CD8-positive, alpha-beta memory T cell (primary cell): ENCODE results near the gene PPFIA2. TPM values are rescaled to one million over a fixed set of nuclear protein-coding genes. Genes with fewer than 3 reads are reported as not detected.

Experiments
- CTCF ChIA-PET: fragments of 350-600 bp; sonication (Branson Sonifier 250); formaldehyde crosslinking; loops from one replicate; lab custom pipeline; 2021; ENCODE audit warnings: antibody characterized with exemption; lab: Charles Lee
- POLR2A ChIA-PET: fragments of 350-600 bp; sonication (Branson Sonifier 250); formaldehyde crosslinking; loops from one replicate; lab custom pipeline; 2021; ENCODE audit warnings: antibody characterized with exemption; lab: Charles Lee
- DNase-seq, 5 donors: peaks; one replicate each; pipeline versions ENCODE4 v3.0.0 to v3.0.0-alpha.2; 2020 to 2022; ENCODE audit warnings: mixed read lengths in 1 of 5
- H3K27ac ChIP-seq: one replicate; pipeline ENCODE4 v1.7.0; 2013; ENCODE audit warnings: low read depth, mild to moderate bottlenecking, low read length, moderate library complexity
- H3K27me3 ChIP-seq: 2 replicates; pipeline ENCODE4 v1.7.0; 2013; ENCODE audit warnings: low read length, mild to moderate bottlenecking; ENCODE audit not compliant: insufficient read depth, poor library complexity, severe bottlenecking
- H3K36me3 ChIP-seq: 2 replicates; pipeline ENCODE4 v1.7.0; 2013; ENCODE audit warnings: mild to moderate bottlenecking, low read length, moderate library complexity; ENCODE audit not compliant: insufficient read depth
- H3K4me1 ChIP-seq: 2 replicates; pipeline ENCODE4 v1.7.0; 2013; ENCODE audit warnings: mild to moderate bottlenecking, low read length, moderate library complexity; ENCODE audit not compliant: insufficient read depth
- H3K4me3 ChIP-seq: 2 replicates; pipeline ENCODE4 v1.7.0; 2013; ENCODE audit warnings: mild to moderate bottlenecking, low read length
- H3K9me3 ChIP-seq: 2 replicates; pipeline ENCODE4 v1.7.0; 2013; ENCODE audit warnings: mild to moderate bottlenecking, low read length
- H3K27ac Mint-ChIP-seq, 8 donors: one replicate each; pipeline ENCODE4 v1.8.0; 2020 to 2021; ENCODE audit warnings: mixed read lengths in 8 of 8, mild to moderate bottlenecking in 6 of 8, inconsistent platforms in 3 of 8, moderate library complexity in 3 of 8
- H3K27me3 Mint-ChIP-seq, 2 donors: one replicate each; pipeline ENCODE4 v1.8.0; 2020 to 2021; ENCODE audit warnings: mixed read lengths in 2 of 2, mild to moderate bottlenecking in 1 of 2, moderate library complexity in 1 of 2
- H3K36me3 Mint-ChIP-seq, 3 donors: one replicate each; pipeline ENCODE4 v1.8.0; 2020 to 2021; ENCODE audit warnings: mixed read lengths in 3 of 3, inconsistent platforms in 1 of 3, mild to moderate bottlenecking in 1 of 3
- H3K4me1 Mint-ChIP-seq, 3 donors: one replicate each; pipeline ENCODE4 v1.8.0; 2020 to 2021; ENCODE audit warnings: mixed read lengths in 3 of 3, inconsistent platforms in 1 of 3, mild to moderate bottlenecking in 1 of 3
- H3K4me3 Mint-ChIP-seq, 7 donors: one replicate each; pipeline ENCODE4 v1.8.0; 2020 to 2021; ENCODE audit warnings: mixed read lengths in 7 of 7, mild to moderate bottlenecking in 6 of 7, moderate library complexity in 4 of 7, inconsistent platforms in 2 of 7
- H3K9me3 Mint-ChIP-seq, 5 donors: one replicate each; pipeline ENCODE4 v1.8.0; 2020 to 2022; ENCODE audit warnings: mixed read lengths in 5 of 5, mild to moderate bottlenecking in 3 of 5, moderate library complexity in 2 of 5, inconsistent platforms in 1 of 5
- polyA plus RNA-seq: library from polyadenylated mRNA; unstranded; fragments of 300-500 nt; fragmentation: Illumina TruSeq; gene quantifications from one replicate; pipeline ENCODE4 v1.2.3, GENCODE V29; 2021
- total RNA-seq, 2 experiments: library from RNA; stranded (reverse); gene quantifications; one replicate each; pipeline ENCODE4 v1.2.3, GENCODE V29; 2021

Gene PPFIA2
- total and polyA plus RNA-seq, 3 experiments from 2014 or later: not detected

DNA sequence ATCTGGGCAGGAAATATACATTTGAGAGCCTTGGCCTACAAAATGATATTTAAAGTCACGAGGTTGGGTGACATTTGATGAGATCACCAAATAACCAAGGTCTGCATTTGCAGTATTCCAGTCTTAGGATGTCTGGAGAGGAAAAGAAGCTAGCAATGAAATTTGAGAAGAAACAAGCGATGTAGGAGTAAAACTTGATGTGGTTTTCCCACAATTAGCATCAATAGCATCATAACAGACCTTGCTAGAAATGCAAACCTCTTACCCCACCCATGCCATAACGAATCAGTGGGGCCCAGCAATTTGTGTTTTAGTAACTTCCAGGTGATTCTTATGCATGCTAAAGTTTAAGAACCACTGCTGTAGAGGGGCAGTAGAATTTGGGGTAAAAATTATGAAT, 219.9 kb downstream of the PPFIA2 start:
- Mint-ChIP-seq H3K4me1 (no peaks in the 10 kb centered on the region), H3K4me3 (no peak overlapping the region), H3K27me3 (peaks cover 0 to 2% of the 10 kb centered on the region in 2 donors), H3K27ac (no peak overlapping the region), H3K36me3 (no peaks in the 10 kb centered on the region), H3K9me3 (peaks cover 0 to 4% (median 0%) of the 10 kb centered on the region in 5 donors)
- no peaks in the 10 kb centered on the region for H3K4me1 ChIP-seq
- ChIA-PET CTCF (no interaction called here), POLR2A (no interaction called here)
- no peak overlapping the region for H3K27ac ChIP-seq
- no peak for DNase-seq
- no peak overlapping the region for H3K4me3 ChIP-seq
- no peaks in the 10 kb centered on the region for H3K27me3 ChIP-seq
- no peaks in the 10 kb centered on the region for H3K9me3 ChIP-seq
- H3K36me3 ChIP-seq: no peaks in the 10 kb centered on the region

DNA sequence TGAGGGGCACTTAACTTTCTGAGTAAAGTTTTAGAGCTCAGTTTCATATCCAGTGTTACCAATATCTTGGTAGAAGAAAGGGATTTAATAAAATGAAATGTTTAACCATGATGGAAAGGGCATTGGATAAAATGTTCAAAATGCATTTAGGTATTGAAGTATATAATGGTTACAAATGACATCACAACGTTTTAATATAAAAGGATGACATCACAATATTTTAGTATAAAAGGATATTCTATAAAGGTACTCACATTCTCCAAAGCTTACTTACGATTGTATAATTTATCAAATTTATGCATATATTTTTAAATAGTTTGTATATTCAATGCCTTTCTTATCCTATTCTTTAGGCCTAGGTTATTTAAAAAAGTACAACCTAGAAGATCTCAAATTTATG, 226.1 kb downstream of the PPFIA2 start:
- Histone ChIP-seq H3K36me3 (no peaks in the 10 kb centered on the region), H3K27ac (no peak overlapping the region), H3K9me3 (no peaks in the 10 kb centered on the region), H3K27me3 (no peaks in the 10 kb centered on the region), H3K4me3 (no peak overlapping the region), H3K4me1 (no peaks in the 10 kb centered on the region)
- POLR2A ChIA-PET: no interaction called here
- Mint-ChIP-seq H3K4me1 (no peaks in the 10 kb centered on the region), H3K36me3 (no peaks in the 10 kb centered on the region), H3K9me3 (peaks cover 0 to 4% (median 0%) of the 10 kb centered on the region in 5 donors), H3K27ac (no peak overlapping the region), H3K27me3 (no peaks in the 10 kb centered on the region), H3K4me3 (no peak overlapping the region)
- CTCF ChIA-PET: no interaction called here
- DNase-seq: no peak

DNA sequence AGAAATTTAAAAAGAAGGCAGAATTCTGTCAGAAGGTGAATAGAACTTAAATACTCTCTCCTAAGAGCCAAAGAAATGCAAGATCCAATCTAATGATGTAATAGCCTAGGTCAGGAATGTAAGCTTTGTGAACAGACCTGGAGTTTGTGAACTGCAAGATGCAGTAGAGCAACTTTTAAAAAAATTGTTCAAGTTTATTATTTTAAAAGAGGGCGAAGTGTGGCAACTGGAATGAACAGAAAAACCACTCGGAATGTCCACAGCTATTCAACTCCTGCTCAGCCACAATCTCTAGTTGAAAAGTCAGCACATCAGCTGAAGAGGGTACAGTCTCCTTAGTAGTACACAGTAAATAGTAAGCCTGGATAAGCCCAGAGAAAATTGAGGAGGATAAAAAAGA, 228.8 kb downstream of the PPFIA2 start:
- Mint-ChIP-seq H3K4me3 (no peak overlapping the region), H3K27ac (no peak overlapping the region), H3K36me3 (no peaks in the 10 kb centered on the region)

DNA sequence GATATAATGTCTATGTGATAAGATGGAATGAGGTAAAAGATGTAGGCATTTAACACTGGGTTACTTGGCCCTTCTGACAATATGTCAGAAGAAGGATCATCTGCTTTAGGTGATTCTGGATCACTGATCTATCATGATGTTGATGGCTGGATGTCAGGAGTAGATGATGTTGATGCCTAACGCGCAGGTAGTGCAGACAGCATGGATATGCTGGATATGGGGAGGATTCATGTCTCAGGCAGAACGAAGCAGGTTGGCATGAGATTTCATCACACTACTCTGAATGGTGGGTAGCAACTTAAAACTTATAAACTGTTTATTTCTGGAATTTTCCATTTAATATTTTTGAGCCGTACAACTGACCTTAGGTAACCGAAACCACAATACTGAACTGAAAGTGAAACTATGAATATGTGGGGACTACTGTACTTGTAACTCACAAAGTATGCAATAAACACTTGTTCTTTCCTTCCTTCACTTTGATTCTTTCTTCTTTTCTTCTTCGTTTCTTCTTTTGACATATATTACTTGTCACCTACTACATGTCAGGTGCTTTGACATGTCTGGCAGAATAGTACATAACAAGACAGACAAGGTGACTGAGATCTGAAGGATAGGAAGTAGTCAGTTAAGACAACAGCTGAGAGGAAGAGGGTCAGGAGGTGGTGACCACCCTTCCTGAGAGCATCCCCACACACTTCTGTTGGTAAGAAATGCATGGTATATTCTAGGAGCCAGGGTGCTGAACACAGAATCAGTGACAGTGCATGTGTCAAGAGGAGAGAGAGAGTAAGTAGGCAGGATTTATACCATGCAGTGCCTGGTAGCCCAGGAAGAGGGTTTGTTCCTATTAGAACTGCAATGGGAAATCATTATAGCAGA, 238.8 kb downstream of the PPFIA2 start:
- ChIA-PET CTCF (no interaction called here), POLR2A (no interaction called here)
- no peaks in the 10 kb centered on the region for H3K27me3 Mint-ChIP-seq
- no peak overlapping the region for H3K27ac ChIP-seq
- no peak overlapping the region for H3K27ac Mint-ChIP-seq
- H3K36me3 Mint-ChIP-seq: no peaks in the 10 kb centered on the region
- H3K4me3 Mint-ChIP-seq: peak overlapping the region in 6 of 7 donors; percentile 13 to 71 (median 34)
- H3K36me3 ChIP-seq: no peaks in the 10 kb centered on the region
- no peak overlapping the region for H3K4me3 ChIP-seq
- no peaks in the 10 kb centered on the region for H3K27me3 ChIP-seq
- H3K4me1 ChIP-seq: no peaks in the 10 kb centered on the region
- no peaks in the 10 kb centered on the region for H3K9me3 ChIP-seq
- no peak for DNase-seq
- H3K4me1 Mint-ChIP-seq: peaks cover 0 to 9% (median 3%) of the 10 kb centered on the region in 3 donors
- peaks cover 0 to 11% (median 5%) of the 10 kb centered on the region in 5 donors for H3K9me3 Mint-ChIP-seq

More for the DNA sequence above, 228.8 kb downstream of the PPFIA2 start:
- H3K4me1 ChIP-seq: no peaks in the 10 kb centered on the region
- ChIA-PET CTCF (no interaction called here), POLR2A (no interaction called here)
- peaks cover 0 to 9% (median 0%) of the 10 kb centered on the region in 5 donors for H3K9me3 Mint-ChIP-seq
- no peaks in the 10 kb centered on the region for H3K27me3 Mint-ChIP-seq
- H3K4me1 Mint-ChIP-seq: no peaks in the 10 kb centered on the region
- H3K36me3 ChIP-seq: no peaks in the 10 kb centered on the region
- H3K27me3 ChIP-seq: no peaks in the 10 kb centered on the region
- no peaks in the 10 kb centered on the region for H3K9me3 ChIP-seq
- no peak overlapping the region for H3K27ac ChIP-seq
- H3K4me3 ChIP-seq: no peak overlapping the region
- DNase-seq: no peak

DNA sequence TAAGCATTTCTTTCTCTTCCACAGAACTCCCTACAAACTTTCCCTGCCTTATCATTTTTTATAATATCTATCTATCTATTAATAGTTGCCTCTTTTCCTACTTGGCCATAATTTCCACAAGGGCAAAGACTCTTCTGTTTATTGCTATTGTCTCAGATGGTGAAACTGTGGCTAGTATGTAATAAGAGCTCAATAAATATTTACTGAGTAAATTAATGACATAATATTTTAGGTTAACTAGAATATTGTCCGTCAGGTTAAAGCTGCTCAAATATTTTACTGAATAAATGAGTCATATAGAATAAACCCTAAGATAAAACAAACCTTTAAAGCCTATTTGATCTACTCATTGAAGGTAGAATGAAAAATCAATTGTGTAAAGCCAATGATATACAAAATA, 240.5 kb downstream of the PPFIA2 start:
- H3K4me1 ChIP-seq: no peaks in the 10 kb centered on the region
- DNase-seq: no peak
- peaks cover 0 to 9% (median 3%) of the 10 kb centered on the region in 3 donors for H3K4me1 Mint-ChIP-seq
- H3K27me3 Mint-ChIP-seq: no peaks in the 10 kb centered on the region
- ChIA-PET POLR2A (no interaction called here), CTCF (no interaction called here)
- H3K9me3 Mint-ChIP-seq: peaks cover 0 to 11% (median 5%) of the 10 kb centered on the region in 5 donors
- no peak overlapping the region for H3K4me3 Mint-ChIP-seq
- H3K27me3 ChIP-seq: no peaks in the 10 kb centered on the region
- no peak overlapping the region for H3K27ac ChIP-seq
- no peaks in the 10 kb centered on the region for H3K36me3 Mint-ChIP-seq
- H3K36me3 ChIP-seq: no peaks in the 10 kb centered on the region
- no peaks in the 10 kb centered on the region for H3K9me3 ChIP-seq
- no peak overlapping the region for H3K27ac Mint-ChIP-seq
- H3K4me3 ChIP-seq: no peak overlapping the region

DNA sequence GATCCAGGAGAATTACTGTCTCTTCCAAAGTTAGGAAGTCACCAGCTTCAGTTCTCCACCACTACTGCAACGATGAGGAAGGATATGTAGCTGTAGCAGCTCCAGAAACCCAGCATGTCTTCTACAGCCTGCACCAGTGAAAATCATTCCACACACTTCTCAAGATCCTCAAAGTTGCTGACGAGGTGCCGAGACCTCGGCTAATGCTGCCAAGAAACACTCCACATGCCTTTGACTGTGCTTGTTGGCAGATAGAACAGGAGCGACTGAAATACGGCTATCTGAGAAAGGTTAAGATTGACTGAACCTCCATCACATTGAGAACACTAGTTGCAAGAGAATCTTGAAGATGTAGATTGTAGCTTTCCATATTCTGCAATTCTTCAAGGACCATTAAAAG, 241.9 kb downstream of the PPFIA2 start:
- Mint-ChIP-seq H3K36me3 (no peaks in the 10 kb centered on the region), H3K4me3 (no peak overlapping the region), H3K27me3 (no peaks in the 10 kb centered on the region), H3K9me3 (peaks cover 0 to 15% (median 5%) of the 10 kb centered on the region in 5 donors), H3K27ac (no peak overlapping the region), H3K4me1 (peaks cover 0 to 9% (median 3%) of the 10 kb centered on the region in 3 donors)
- Histone ChIP-seq H3K36me3 (no peaks in the 10 kb centered on the region), H3K9me3 (no peaks in the 10 kb centered on the region), H3K4me3 (no peak overlapping the region), H3K4me1 (no peaks in the 10 kb centered on the region), H3K27me3 (no peaks in the 10 kb centered on the region), H3K27ac (no peak overlapping the region)
- ChIA-PET CTCF (no interaction called here), POLR2A (no interaction called here)
- DNase-seq: no peak

DNA sequence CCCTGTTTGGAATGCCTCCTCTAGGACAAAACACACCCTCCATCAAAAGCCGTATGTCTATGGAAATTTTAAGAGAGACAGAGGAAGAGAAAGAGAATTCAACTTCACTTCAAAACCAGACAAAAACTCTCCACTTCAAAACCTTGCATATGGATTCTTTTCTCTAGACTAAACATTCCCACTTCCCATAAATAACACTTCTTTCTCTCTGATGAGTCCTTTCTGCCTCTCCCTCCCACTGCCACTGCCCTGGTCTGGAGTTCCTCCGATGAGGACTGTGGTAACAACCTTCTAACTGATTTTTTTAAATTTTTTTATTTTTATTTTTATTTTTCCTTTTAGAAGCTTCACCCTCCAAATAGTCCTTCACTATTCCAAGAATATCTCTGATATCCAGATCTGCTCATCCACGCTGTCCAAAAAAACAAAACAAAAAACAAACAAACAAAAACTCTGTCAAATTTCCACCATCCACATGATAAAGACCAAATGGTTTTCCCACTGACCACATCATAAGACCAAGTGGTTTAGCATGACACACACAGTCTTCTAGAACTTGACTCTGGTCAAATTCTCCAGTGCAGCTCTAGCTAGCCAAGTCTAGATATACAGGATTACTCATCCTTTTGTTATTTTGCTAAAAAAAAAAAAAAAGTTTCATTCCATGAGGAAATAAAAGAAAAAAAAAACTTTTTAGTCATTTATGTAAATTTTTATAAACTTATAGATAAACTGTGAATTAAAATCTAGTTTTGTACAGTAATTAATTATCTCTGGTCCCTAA, 256.0 kb downstream of the PPFIA2 start:
- Histone ChIP-seq H3K9me3 (no peaks in the 10 kb centered on the region), H3K4me1 (no peaks in the 10 kb centered on the region), H3K27me3 (no peaks in the 10 kb centered on the region), H3K36me3 (no peaks in the 10 kb centered on the region), H3K27ac (no peak overlapping the region), H3K4me3 (no peak overlapping the region)
- Mint-ChIP-seq H3K27ac (no peak overlapping the region), H3K4me1 (no peaks in the 10 kb centered on the region), H3K9me3 (peaks cover 0 to 20% (median 2%) of the 10 kb centered on the region in 5 donors), H3K27me3 (no peaks in the 10 kb centered on the region), H3K4me3 (no peak overlapping the region), H3K36me3 (no peaks in the 10 kb centered on the region)
- CTCF ChIA-PET: no interaction called here
- DNase-seq: no peak
- POLR2A ChIA-PET: no interaction called here

DNA sequence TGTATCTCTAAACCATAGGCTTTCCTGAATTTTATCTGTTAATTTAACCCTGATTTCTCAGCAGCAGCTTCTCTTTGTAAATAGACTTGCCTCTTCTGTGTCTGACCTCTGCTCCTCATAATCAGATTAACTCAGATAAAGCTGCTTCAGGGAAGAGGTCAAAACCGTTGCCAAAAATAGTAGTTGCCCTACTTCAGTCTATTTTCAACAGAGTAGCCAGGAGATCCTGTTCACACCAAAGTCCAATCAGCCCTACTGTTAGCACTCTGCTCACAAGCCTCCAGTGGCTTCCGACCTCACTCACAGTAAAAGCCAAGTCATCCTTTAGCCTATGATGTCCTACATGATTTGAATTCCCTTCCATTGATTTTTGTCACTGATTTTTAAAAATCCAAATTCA, 258.4 kb downstream of the PPFIA2 start:
- Histone ChIP-seq H3K9me3 (no peaks in the 10 kb centered on the region), H3K27ac (no peak overlapping the region), H3K4me1 (no peaks in the 10 kb centered on the region), H3K4me3 (no peak overlapping the region), H3K36me3 (no peaks in the 10 kb centered on the region), H3K27me3 (no peaks in the 10 kb centered on the region)
- POLR2A ChIA-PET: no interaction called here
- Mint-ChIP-seq H3K9me3 (peaks cover 0 to 12% (median 2%) of the 10 kb centered on the region in 5 donors), H3K27me3 (no peaks in the 10 kb centered on the region), H3K4me1 (no peaks in the 10 kb centered on the region), H3K4me3 (no peak overlapping the region), H3K36me3 (no peaks in the 10 kb centered on the region), H3K27ac (no peak overlapping the region)
- DNase-seq: no peak
- CTCF ChIA-PET: no interaction called here
